ENCODE data around the gene WNK2. TPM values are rescaled to one million over a fixed set of nuclear protein-coding genes. Genes with fewer than 3 reads are reported as not detected.
"Not testable (repeated sequence)": the region's sequence is repeated elsewhere in the genome, so short reads cannot be mapped to it uniquely, and the experiment has no call there.

WNK2 gene
- total RNA-seq, 1 donor from 2014 or later = 2.7 TPM

- Mint-ChIP-seq H3K9me3 (peaks cover 12% of the 10 kb centered on the region), H3K4me1 (peaks cover 11% of the 10 kb centered on the region)
- H3K27ac Mint-ChIP-seq; H3K4me3 Mint-ChIP-seq; H3K36me3 Mint-ChIP-seq (ENCODE audit: low read depth); H3K27me3 Mint-ChIP-seq; intact Hi-C loops (cut with micrococcal nuclease): not testable (repeated sequence)
- DNase-seq = peak; percentile 10
These were observed 176.0 kb downstream of the WNK2 start for GRCh38 chr9:93359907-93360306.

- Mint-ChIP-seq H3K4me3 (no peak overlapping the region), H3K4me1 (peaks cover 10% of the 10 kb centered on the region), H3K27me3 (peaks cover 2% of the 10 kb centered on the region), H3K36me3 (ENCODE audit: low read depth) (no peaks in the 10 kb centered on the region), H3K9me3 (peaks cover 12% of the 10 kb centered on the region), H3K27ac (no peak overlapping the region)
- DNase-seq = no peak
- intact Hi-C loops (cut with micrococcal nuclease) = no loop called here
These were observed 178.1 kb downstream of the WNK2 start for GRCh38 chr9:93361995-93362394.

GRCh38 chr9:93364734-93365426 lies 180.9 kb downstream of the WNK2 start:
- Mint-ChIP-seq H3K27ac (no peak overlapping the region), H3K9me3 (peaks cover 8% of the 10 kb centered on the region), H3K4me1 (no peaks in the 10 kb centered on the region), H3K36me3 (ENCODE audit: low read depth) (no peaks in the 10 kb centered on the region), H3K27me3 (peaks cover 8% of the 10 kb centered on the region), H3K4me3 (no peak overlapping the region)
- intact Hi-C loops (cut with micrococcal nuclease) = no loop called here
- DNase-seq = no peak

- Mint-ChIP-seq H3K9me3 (peaks cover 12% of the 10 kb centered on the region), H3K36me3 (ENCODE audit: low read depth) (no peaks in the 10 kb centered on the region), H3K4me1 (no peaks in the 10 kb centered on the region), H3K4me3 (no peak overlapping the region), H3K27ac (no peak overlapping the region), H3K27me3 (peaks cover 12% of the 10 kb centered on the region)
- no peak for DNase-seq
- intact Hi-C loops (cut with micrococcal nuclease) = no loop called here
These were observed 181.6 kb downstream of the WNK2 start for GRCh38 chr9:93365427-93366118.

GRCh38 chr9:93366119-93366447 lies 182.1 kb downstream of the WNK2 start:
- peak overlapping the region; percentile 19 for H3K27ac Mint-ChIP-seq
- no peak overlapping the region for H3K4me3 Mint-ChIP-seq
- DNase-seq = no peak
- H3K4me1 Mint-ChIP-seq = no peaks in the 10 kb centered on the region
- peaks cover 17% of the 10 kb centered on the region for H3K9me3 Mint-ChIP-seq
- intact Hi-C loops (cut with micrococcal nuclease) = no loop called here
- no peaks in the 10 kb centered on the region for H3K36me3 Mint-ChIP-seq (ENCODE audit: low read depth)
- peaks cover 17% of the 10 kb centered on the region for H3K27me3 Mint-ChIP-seq

- Mint-ChIP-seq H3K27me3 (peaks cover 18% of the 10 kb centered on the region), H3K9me3 (peaks cover 18% of the 10 kb centered on the region), H3K27ac (peak overlapping the region; percentile 19)
- DNase-seq; H3K4me3 Mint-ChIP-seq; intact Hi-C loops (cut with micrococcal nuclease); H3K4me1 Mint-ChIP-seq; H3K36me3 Mint-ChIP-seq (ENCODE audit: low read depth): not testable (repeated sequence)
These were observed 182.5 kb downstream of the WNK2 start for GRCh38 chr9:93366486-93366885.

- intact Hi-C loops (cut with micrococcal nuclease) = no loop called here
- H3K9me3 Mint-ChIP-seq = peaks cover 14% of the 10 kb centered on the region
- H3K36me3 Mint-ChIP-seq (ENCODE audit: low read depth) = no peaks in the 10 kb centered on the region
- DNase-seq = no peak
- H3K4me3 Mint-ChIP-seq = no peak overlapping the region
- no peak overlapping the region for H3K27ac Mint-ChIP-seq
- no peaks in the 10 kb centered on the region for H3K4me1 Mint-ChIP-seq
- H3K27me3 Mint-ChIP-seq = peaks cover 24% of the 10 kb centered on the region
These were observed 184.5 kb downstream of the WNK2 start for GRCh38 chr9:93368437-93368836.

- no peaks in the 10 kb centered on the region for H3K36me3 Mint-ChIP-seq (ENCODE audit: low read depth)
- H3K4me3 Mint-ChIP-seq = no peak overlapping the region
- intact Hi-C loops (cut with micrococcal nuclease) = no loop called here
- DNase-seq = no peak
- peaks cover 10% of the 10 kb centered on the region for H3K9me3 Mint-ChIP-seq
- H3K27ac Mint-ChIP-seq = no peak overlapping the region
- H3K4me1 Mint-ChIP-seq = no peaks in the 10 kb centered on the region
- peaks cover 27% of the 10 kb centered on the region for H3K27me3 Mint-ChIP-seq
These were observed 185.7 kb downstream of the WNK2 start for GRCh38 chr9:93369686-93370085.

Other genes with a start within 250 kb of the WNK2 start
- 39.5 and 39.7 TPM in 2 replicates for gene FGD3, start 236.6 kb upstream of the WNK2 start, total RNA-seq
- 38.3 and 40.9 TPM in 2 replicates for gene SUSD3, start 125.4 kb upstream of the WNK2 start, total RNA-seq
- 44.0 TPM in 2 replicates for gene CARD19, start 87.9 kb upstream of the WNK2 start, total RNA-seq
- 103 and 110 TPM in 2 replicates for gene NINJ1, start 49.9 kb upstream of the WNK2 start, total RNA-seq